IMR-90 (cell line): ENCODE data around the gene DBNDD1. TPM values are rescaled to one million over a fixed set of nuclear protein-coding genes. Genes with fewer than 3 reads are reported as not detected.

Experiments
- ATAC-seq: fragments of 200-7000 bp; cut with Tn5 transposase; 2 replicates; pipeline ENCODE4 v1.9.1; 2020; ENCODE audit warnings: low read depth, mild to moderate bottlenecking, moderate library complexity
- BruUV-seq: library from RNA; stranded (reverse); fragments of 400-500 nt; replicated peaks from 2 replicates; lab custom pipeline; 2021; lab: Mats Ljungman, UMichigan
- CTCF ChIA-PET: fragments of 300-600 bp; formaldehyde crosslinking; extraction: SDS; loops from one replicate; lab custom pipeline; 2021; ENCODE audit warnings: antibody characterized with exemption; lab: Yijun Ruan, JAX
- POLR2A ChIA-PET: fragments of 300-600 bp; sonication (Branson Sonifier 250); formaldehyde crosslinking; loops from one replicate; lab custom pipeline; 2022; ENCODE audit warnings: antibody characterized with exemption; ENCODE audit not compliant: unreplicated experiment; lab: Charles Lee
- DNase-seq: peaks from one replicate; pipeline ENCODE4 v3.0.0; 2013
- H2AFZ ChIP-seq: replicated peaks from 2 replicates; pipeline ENCODE3; 2013; ENCODE audit warnings: low read length, mild to moderate bottlenecking; ENCODE audit not compliant: poor library complexity
- H2AK5ac ChIP-seq: 2 replicates; pipeline ENCODE4 v1.6.1; 2013; ENCODE audit warnings: low read depth, low read length, inconsistent platforms
- H2AK9ac ChIP-seq: replicated peaks from 2 replicates; pipeline ENCODE3; 2013; ENCODE audit warnings: mild to moderate bottlenecking, low read depth, low read length, moderate library complexity; ENCODE audit not compliant: poor library complexity
- H2BK120ac ChIP-seq: 2 replicates; pipeline ENCODE4 v1.6.1; 2013; ENCODE audit warnings: low read depth, low read length, inconsistent platforms
- H2BK15ac ChIP-seq: 3 replicates; pipeline ENCODE4 v1.6.1; 2013; ENCODE audit warnings: low read depth, low read length, inconsistent platforms
- H2BK20ac ChIP-seq: 2 replicates; pipeline ENCODE4 v1.6.1; 2013; ENCODE audit warnings: low read depth, mild to moderate bottlenecking, inconsistent platforms, low read length, moderate library complexity
- H2BK5ac ChIP-seq: 2 replicates; pipeline ENCODE4 v1.6.1; 2013; ENCODE audit warnings: mild to moderate bottlenecking, low read depth, low read length, inconsistent platforms; ENCODE audit not compliant: poor library complexity, severe bottlenecking
- H3K14ac ChIP-seq: replicated peaks from 2 replicates; pipeline ENCODE4 v1.6.1; 2013; ENCODE audit warnings: low read depth, low read length, inconsistent platforms
- H3K18ac ChIP-seq: 2 replicates; pipeline ENCODE4 v1.6.1; 2013; ENCODE audit warnings: low read depth, low read length, control low read depth
- H3K23ac ChIP-seq: 2 replicates; pipeline ENCODE4 v1.6.1; 2013; ENCODE audit warnings: low read depth, low read length, inconsistent platforms
- H3K27ac ChIP-seq: 2 replicates; pipeline ENCODE4 v1.5.1; 2013; ENCODE audit warnings: mild to moderate bottlenecking, control low read depth, low read length; ENCODE audit not compliant: insufficient read depth
- H3K27me3 ChIP-seq: 2 replicates; pipeline ENCODE4 v1.6.1; 2013; ENCODE audit warnings: low read length; ENCODE audit not compliant: control insufficient read depth, insufficient read depth
- H3K36me3 ChIP-seq: 2 replicates; pipeline ENCODE4 v1.6.1; 2013; ENCODE audit warnings: low read length, mixed read lengths; ENCODE audit not compliant: control insufficient read depth, insufficient read depth
- H3K4ac ChIP-seq: 2 replicates; pipeline ENCODE4 v1.6.1; 2013; ENCODE audit warnings: low read depth, low read length, inconsistent platforms
- H3K4me1 ChIP-seq: 2 replicates; pipeline ENCODE4 v1.6.1; 2013; ENCODE audit warnings: low read length, mixed read lengths; ENCODE audit not compliant: control insufficient read depth, insufficient read depth
- H3K4me2 ChIP-seq: 2 replicates; pipeline ENCODE4 v1.6.1; 2013; ENCODE audit warnings: low read depth, mild to moderate bottlenecking, control low read depth, low read length, moderate library complexity
- H3K4me3 ChIP-seq: 2 replicates; pipeline ENCODE4 v1.5.1; 2013; ENCODE audit warnings: low read depth, mild to moderate bottlenecking, control low read depth, low read length, moderate library complexity; ENCODE audit not compliant: insufficient read depth
- H3K56ac ChIP-seq: 2 replicates; pipeline ENCODE4 v1.6.1; 2013; ENCODE audit warnings: low read length, inconsistent platforms; ENCODE audit not compliant: insufficient read depth; ENCODE audit errors: extremely low read depth
- H3K79me1 ChIP-seq, 2 experiments: 2 replicates each; pipeline ENCODE4 v1.6.1; 2013; ENCODE audit warnings: low read length in 2 of 2, inconsistent platforms in 1 of 2, low read depth in 1 of 2
- H3K9ac ChIP-seq: 2 replicates; pipeline ENCODE4 v1.6.1; 2013; ENCODE audit warnings: low read depth, low read length, control low read depth
- H3K9me1 ChIP-seq: 2 replicates; pipeline ENCODE4 v1.6.1; 2013; ENCODE audit warnings: low read length, inconsistent platforms; ENCODE audit not compliant: insufficient read depth
- H3K9me3 ChIP-seq: 2 replicates; pipeline ENCODE4 v1.6.1; 2013; ENCODE audit warnings: low read length; ENCODE audit not compliant: control insufficient read depth, insufficient read depth
- H4K20me1 ChIP-seq: 2 replicates; pipeline ENCODE4 v1.6.1; 2013; ENCODE audit warnings: low read length, inconsistent platforms; ENCODE audit not compliant: insufficient read depth
- H4K5ac ChIP-seq: 2 replicates; pipeline ENCODE4 v1.6.1; 2013; ENCODE audit warnings: mild to moderate bottlenecking, low read depth, low read length, control low read depth
- H4K8ac ChIP-seq, 2 experiments: 2 replicates each; pipeline ENCODE4 v1.6.1; 2013; ENCODE audit warnings: low read depth in 2 of 2, low read length in 2 of 2, control low read depth in 1 of 2, inconsistent platforms in 1 of 2
- H4K91ac ChIP-seq: 2 replicates; pipeline ENCODE4 v1.6.1; 2013; ENCODE audit warnings: low read depth, low read length, inconsistent platforms; ENCODE audit not compliant: insufficient read depth
- CEBPB ChIP-seq: IDR thresholded peaks from 2 replicates; pipeline ENCODE4 v1.6.1; 2012; ENCODE audit warnings: low read depth, low read length, improper control_type of control experiment
- CHD1 ChIP-seq: IDR thresholded peaks from 2 replicates; pipeline ENCODE4 v1.6.1; 2012; ENCODE audit warnings: low read depth, low read length, improper control_type of control experiment
- ELK1 ChIP-seq: fragments of 150-350 bp; IDR thresholded peaks from 2 replicates; pipeline ENCODE4 v1.6.1; 2016; ENCODE audit warnings: low read depth, mild to moderate bottlenecking, low read length, moderate library complexity, borderline replicate concordance
- MAFK ChIP-seq: IDR thresholded peaks from 2 replicates; pipeline ENCODE4 v1.6.1; 2012; ENCODE audit warnings: low read depth, low read length, improper control_type of control experiment
- MAZ ChIP-seq: IDR thresholded peaks from 2 replicates; pipeline ENCODE4 v1.6.1; 2012; ENCODE audit warnings: low read depth, mild to moderate bottlenecking, low read length, improper control_type of control experiment, moderate library complexity, borderline replicate concordance
- NFE2L2 ChIP-seq: fragments of 150-350 bp; IDR thresholded peaks from 2 replicates; pipeline ENCODE4 v1.6.1; 2016; ENCODE audit warnings: low read depth, mild to moderate bottlenecking, low read length
- POLR2A ChIP-seq: IDR thresholded peaks from 2 replicates; pipeline ENCODE4 v1.6.1; 2012; ENCODE audit warnings: mild to moderate bottlenecking, low read depth, low read length
- RAD21 ChIP-seq: IDR thresholded peaks from 2 replicates; pipeline ENCODE4 v1.6.1; 2012; ENCODE audit warnings: low read length, improper control_type of control experiment
- RFX5 ChIP-seq: IDR thresholded peaks from 2 replicates; pipeline ENCODE4 v1.8.0; 2012; ENCODE audit warnings: low read depth, mild to moderate bottlenecking, low read length, moderate library complexity
- SMC3 ChIP-seq: fragments of 150-350 bp; IDR thresholded peaks from 2 replicates; pipeline ENCODE4 v1.6.1; 2016; ENCODE audit warnings: low read depth, mild to moderate bottlenecking, antibody characterized with exemption, low read length, moderate library complexity
- USF2 ChIP-seq: fragments of 150-350 bp; IDR thresholded peaks from 2 replicates; pipeline ENCODE4 v1.6.1; 2017; ENCODE audit warnings: mild to moderate bottlenecking, antibody characterized with exemption, low read length, low read depth
- WGBS, 2 experiments: methylation state at CpG; one replicate each; pipeline versions ENCODE4 v1.1.5 to v1.1.7; 2013; ENCODE audit warnings: missing lambda C conversion rate in 2 of 2; ENCODE audit not compliant: insufficient read length in 1 of 2; ENCODE audit errors: extremely low coverage in 2 of 2; 5-methylcytosine and 5-hydroxymethylcytosine counted together
- dilution Hi-C: fragments of 300-500 bp; cut with HindIII; formaldehyde crosslinking; loops from one replicate; pipeline ENCODE4 v1.14.3; 2018; ENCODE audit warnings: low sequenced_read_pairs; ENCODE audit not compliant: unreplicated experiment
- in situ Hi-C: fragments of 300-500 bp; cut with MboI; formaldehyde crosslinking; loops from 3 replicates; pipeline ENCODE4 v1.14.3; 2019; ENCODE audit warnings: low sequenced_read_pairs, inconsistent platforms, mixed read lengths
- intact Hi-C: fragments of 100-400 bp; cut with micrococcal nuclease; formaldehyde crosslinking; loops from 2 replicates; pipeline ENCODE4 v1.10.0; 2022
- polyA plus RNA-seq, 3 experiments: library from polyadenylated mRNA; depleted of rRNA; stranded (reverse); fragments of >200 nt; gene quantifications; 2 replicates each; pipeline ENCODE4 v1.2.3, GENCODE V29; 2012; ENCODE audit warnings: low replicate concordance in 1 of 3
- total RNA-seq: library from RNA; depleted of rRNA; stranded (reverse); fragments of >200 nt; gene quantifications from 2 replicates; pipeline ENCODE4 v1.2.3, GENCODE V29; 2012

The DBNDD1 gene
- total and polyA plus RNA-seq, 2 of the 4 experiments (the other 2 are of a cell fraction): 3.4 to 23.0 TPM

- ATAC-seq (no peak), DNase-seq (no peak)
- H3K4me2 ChIP-seq: no peak overlapping the region
- no peaks in the 10 kb centered on the region for H3K4me1 ChIP-seq
- H2BK15ac ChIP-seq: no peak overlapping the region
- H3K23ac ChIP-seq: no peak overlapping the region
- H3K9me3 ChIP-seq: no peaks in the 10 kb centered on the region
- H2BK20ac ChIP-seq: no peak overlapping the region
- H3K14ac ChIP-seq: no peak overlapping the region
- H3K4ac ChIP-seq: no peak overlapping the region
- TF ChIP-seq CEBPB (no peak), MAFK (no peak), ELK1 (no peak), MAZ (no peak), SMC3 (no peak), CHD1 (no peak), RAD21 (no peak), USF2 (no peak), NFE2L2 (no peak), POLR2A (no peak), RFX5 (no peak)
- no peak overlapping the region for H2AK5ac ChIP-seq
- H3K18ac ChIP-seq: no peak overlapping the region
- no peak overlapping the region for H4K91ac ChIP-seq
- no peak overlapping the region for H4K8ac ChIP-seq
- no TSS peak for BruUV-seq
- in situ Hi-C loops (no loop called here), intact Hi-C loops (no loop called here), dilution Hi-C loops (no loop called here)
- H3K4me3 ChIP-seq: no peak overlapping the region
- H4K20me1 ChIP-seq: no peaks in the 10 kb centered on the region
- H2BK5ac ChIP-seq: no peak overlapping the region
- no peak overlapping the region for H3K27ac ChIP-seq
- H3K27me3 ChIP-seq: no peaks in the 10 kb centered on the region
- CTCF ChIA-PET: no interaction called here
- 80% methylated on average over 6 of the region's 22 CpGs; no CpG with 5 or more reads in 1 of the 2 experiments for WGBS, 2 experiments
- no peak overlapping the region for H3K9ac ChIP-seq
- no peak overlapping the region for H2AFZ ChIP-seq
- no peak overlapping the region for H2AK9ac ChIP-seq
- 0 out of 4 replicates have a peak, but pooled peaks cover 0 to 4% of the 10 kb centered on the region in 2 experiments for H3K79me1 ChIP-seq
- POLR2A ChIA-PET: no interaction called here
- no peak overlapping the region for H3K56ac ChIP-seq
- no peak overlapping the region for H2BK120ac ChIP-seq
- no peaks in the 10 kb centered on the region; the same call in 1 of the 2 replicates for H3K36me3 ChIP-seq
- 0 out of 2 replicates have a peak, but pooled peaks cover 5% of the 10 kb centered on the region for H3K9me1 ChIP-seq
- no peak overlapping the region for H4K5ac ChIP-seq
Measured at GRCh38 chr16:90010676-90011507, 8.4 kb downstream of the DBNDD1 start.
